ENCODE data around the gene CUEDC2.

Gene CUEDC2

DNA sequence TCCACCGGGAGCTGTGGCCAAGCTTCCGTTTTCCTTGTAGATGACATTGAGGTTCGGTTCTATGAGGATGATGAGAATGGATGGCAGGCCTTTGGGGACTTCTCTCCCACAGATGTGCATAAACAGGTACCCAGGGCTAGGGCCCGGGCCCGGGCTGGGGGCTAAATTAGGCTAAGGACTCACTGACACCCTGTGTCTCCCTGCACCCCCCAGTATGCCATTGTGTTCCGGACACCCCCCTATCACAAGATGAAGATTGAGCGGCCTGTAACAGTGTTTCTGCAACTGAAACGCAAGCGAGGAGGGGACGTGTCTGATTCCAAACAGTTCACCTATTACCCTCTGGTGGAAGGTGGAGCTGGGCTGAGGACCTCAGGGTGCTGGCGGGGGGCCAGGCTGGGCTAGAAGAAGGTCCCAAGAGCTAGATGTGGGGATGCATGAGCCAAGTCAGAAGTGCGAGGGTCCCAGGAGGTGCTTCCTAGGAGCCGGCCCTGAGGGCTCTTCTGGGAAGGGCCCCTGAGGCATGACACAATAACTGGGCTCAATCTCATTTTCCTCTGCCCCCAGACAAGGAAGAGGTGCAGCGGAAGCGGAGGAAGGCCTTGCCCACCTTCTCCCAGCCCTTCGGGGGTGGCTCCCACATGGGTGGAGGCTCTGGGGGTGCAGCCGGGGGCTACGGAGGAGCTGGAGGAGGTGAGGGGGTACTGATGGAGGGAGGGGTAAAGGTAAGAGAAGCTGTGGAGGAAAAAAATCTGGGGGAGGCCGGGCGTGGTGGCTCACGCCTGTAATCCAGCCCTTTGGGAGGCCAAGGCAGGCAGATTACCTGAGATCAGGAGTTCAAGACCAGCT is 34.0 kb downstream of the CUEDC2 start:
- Histone ChIP-seq H3K4me3 (ENCODE audit: low read length) (peak overlapping the region; percentile 76), H3K4me1 (ENCODE audit: control insufficient read depth, insufficient read depth, low read length) (peaks cover 26% of the 10 kb centered on the region), H3K36me3 (ENCODE audit: insufficient read depth, low read length) (peaks cover 26% of the 10 kb centered on the region), H3K27me3 (ENCODE audit: control insufficient read depth, insufficient read depth, low read length) (no peaks in the 10 kb centered on the region), H3K9me3 (replicated peaks; ENCODE audit: low read length) (no peaks in the 10 kb centered on the region), H3K4me2 (ENCODE audit: low read length) (peak overlapping the region; percentile 93), H3K9ac (ENCODE audit: low read depth, low read length) (no peak overlapping the region)

DNA sequence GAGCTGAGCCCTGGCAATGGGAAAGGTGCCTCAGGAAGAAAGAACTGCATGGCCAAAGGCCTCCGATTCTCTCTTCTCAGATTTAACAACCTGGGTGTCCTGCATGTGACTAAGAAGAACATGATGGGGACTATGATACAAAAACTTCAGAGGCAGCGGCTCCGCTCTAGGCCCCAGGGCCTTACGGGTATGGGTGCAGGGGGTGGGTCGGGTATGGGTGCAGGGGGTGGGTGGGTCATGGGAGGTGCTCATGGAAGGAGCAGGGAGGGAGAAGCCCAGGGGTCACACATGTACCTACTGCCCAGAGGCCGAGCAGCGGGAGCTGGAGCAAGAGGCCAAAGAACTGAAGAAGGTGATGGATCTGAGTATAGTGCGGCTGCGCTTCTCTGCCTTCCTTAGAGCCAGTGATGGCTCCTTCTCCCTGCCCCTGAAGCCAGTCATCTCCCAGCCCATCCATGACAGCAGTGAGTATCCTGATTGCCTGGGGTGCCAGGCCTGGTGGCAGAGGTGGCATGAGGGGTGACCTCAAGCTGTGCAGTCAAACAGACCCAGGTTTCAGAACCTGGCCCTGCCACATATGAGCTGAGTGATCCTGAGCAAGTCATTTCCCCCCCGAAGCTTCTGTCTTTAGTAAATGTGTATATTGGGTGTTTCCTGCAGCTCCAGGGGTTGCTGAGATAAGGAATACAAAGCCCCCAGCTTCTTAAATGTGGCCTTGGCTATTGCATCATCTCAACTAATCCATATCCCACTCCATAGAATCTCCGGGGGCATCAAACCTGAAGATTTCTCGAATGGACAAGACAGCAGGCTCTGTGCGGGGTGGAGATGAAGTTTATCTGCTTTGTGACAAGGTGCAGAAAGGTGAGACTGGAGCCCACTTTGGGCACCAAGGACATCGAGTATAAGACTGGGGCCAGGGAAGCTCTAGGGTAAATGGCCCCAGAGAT is 34.9 kb downstream of the CUEDC2 start:
- Histone ChIP-seq H3K9me3 (replicated peaks; ENCODE audit: low read length) (no peaks in the 10 kb centered on the region), H3K4me2 (ENCODE audit: low read length) (no peak overlapping the region), H3K36me3 (ENCODE audit: insufficient read depth, low read length) (peaks cover 26% of the 10 kb centered on the region), H3K9ac (ENCODE audit: low read depth, low read length) (no peak overlapping the region), H3K4me1 (ENCODE audit: control insufficient read depth, insufficient read depth, low read length) (peaks cover 26% of the 10 kb centered on the region), H3K27me3 (ENCODE audit: control insufficient read depth, insufficient read depth, low read length) (no peaks in the 10 kb centered on the region), H3K4me3 (ENCODE audit: low read length) (no peak overlapping the region)

DNA sequence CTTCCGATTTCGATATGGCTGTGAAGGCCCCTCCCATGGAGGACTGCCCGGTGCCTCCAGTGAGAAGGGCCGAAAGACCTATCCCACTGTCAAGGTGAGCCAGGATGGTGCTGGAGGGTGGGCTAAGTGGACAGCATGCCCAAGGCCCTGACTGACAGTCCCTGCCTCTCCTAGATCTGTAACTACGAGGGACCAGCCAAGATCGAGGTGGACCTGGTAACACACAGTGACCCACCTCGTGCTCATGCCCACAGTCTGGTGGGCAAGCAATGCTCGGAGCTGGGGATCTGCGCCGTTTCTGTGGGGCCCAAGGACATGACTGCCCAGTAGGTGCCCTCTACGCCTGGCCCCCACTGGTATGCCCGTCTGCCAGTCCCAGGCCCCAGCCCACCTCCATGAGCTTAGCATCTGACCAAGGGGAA is 35.6 kb downstream of the CUEDC2 start:
- Histone ChIP-seq H3K9ac (ENCODE audit: low read depth, low read length) (peak overlapping the region; percentile 84), H3K27me3 (ENCODE audit: control insufficient read depth, insufficient read depth, low read length) (no peaks in the 10 kb centered on the region), H3K4me3 (ENCODE audit: low read length) (peak overlapping the region; percentile 85), H3K4me2 (ENCODE audit: low read length) (peak overlapping the region; percentile 100), H3K9me3 (replicated peaks; ENCODE audit: low read length) (no peaks in the 10 kb centered on the region), H3K36me3 (ENCODE audit: insufficient read depth, low read length) (peaks cover 22% of the 10 kb centered on the region), H3K4me1 (ENCODE audit: control insufficient read depth, insufficient read depth, low read length) (peaks cover 23% of the 10 kb centered on the region)

DNA sequence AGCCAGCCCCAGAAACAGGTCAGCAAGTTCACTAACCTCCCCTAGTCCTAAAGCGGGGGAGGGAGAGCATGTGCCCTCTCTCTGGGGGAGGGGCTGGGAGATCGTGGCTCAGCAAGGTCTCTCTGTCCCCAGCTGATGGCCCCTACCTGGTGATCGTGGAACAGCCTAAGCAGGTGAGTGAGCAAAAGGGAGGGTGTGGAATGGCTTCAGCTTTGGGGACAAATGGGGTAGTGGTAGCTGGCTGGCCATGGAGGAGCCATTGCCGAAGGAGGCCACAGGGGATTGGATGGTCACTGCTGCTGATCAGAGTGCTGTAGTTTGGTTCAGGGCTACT is 36.1 kb downstream of the CUEDC2 start:
- Histone ChIP-seq H3K4me1 (ENCODE audit: control insufficient read depth, insufficient read depth, low read length) (peaks cover 20% of the 10 kb centered on the region), H3K9me3 (replicated peaks; ENCODE audit: low read length) (no peaks in the 10 kb centered on the region), H3K4me2 (ENCODE audit: low read length) (peak overlapping the region; percentile 100), H3K9ac (ENCODE audit: low read depth, low read length) (peak overlapping the region; percentile 84), H3K4me3 (ENCODE audit: low read length) (peak overlapping the region; percentile 85), H3K36me3 (ENCODE audit: insufficient read depth, low read length) (peaks cover 18% of the 10 kb centered on the region), H3K27me3 (ENCODE audit: control insufficient read depth, insufficient read depth, low read length) (no peaks in the 10 kb centered on the region)

DNA sequence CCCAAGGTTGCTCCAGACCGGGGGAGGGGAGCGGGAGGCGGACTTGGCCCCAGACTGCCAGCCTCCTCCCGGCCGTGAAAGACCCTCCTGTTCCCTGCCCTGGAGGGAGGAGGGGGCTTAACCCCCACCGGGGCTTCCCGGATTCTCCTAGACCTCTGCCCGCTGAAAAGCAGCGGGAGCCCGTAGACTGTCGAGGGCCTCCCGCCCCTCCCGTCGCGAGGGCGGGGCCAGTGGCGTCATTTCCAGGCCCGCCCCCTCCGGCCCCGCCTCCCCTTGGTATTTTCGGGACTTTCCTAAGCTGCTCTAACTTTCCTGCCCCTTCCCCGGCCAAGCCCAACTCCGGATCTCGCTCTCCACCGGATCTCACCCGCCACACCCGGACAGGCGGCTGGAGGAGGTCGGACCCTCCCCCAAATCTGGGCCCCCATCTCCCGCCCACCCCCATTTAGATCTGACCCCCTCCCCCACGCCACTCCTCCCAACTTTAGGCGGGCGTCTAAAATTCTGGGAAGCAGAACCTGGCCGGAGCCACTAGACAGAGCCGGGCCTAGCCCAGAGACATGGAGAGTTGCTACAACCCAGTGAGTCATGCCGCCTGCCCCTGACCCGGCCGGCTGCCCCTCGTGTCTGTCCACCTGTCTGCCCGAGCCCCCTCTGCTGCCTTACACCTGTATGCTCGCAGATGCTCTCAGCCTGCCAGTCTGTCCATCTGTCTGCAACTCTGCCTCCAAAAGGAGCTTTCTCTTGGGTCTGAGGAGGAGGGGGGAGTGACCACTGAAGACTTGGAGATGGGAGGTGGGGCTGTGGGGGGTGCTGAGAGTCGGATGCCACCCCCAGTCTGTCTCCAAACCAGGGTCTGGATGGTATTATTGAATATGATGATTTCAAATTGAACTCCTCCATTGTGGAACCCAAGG is 36.7 kb downstream of the CUEDC2 start, which contains the start of gene NFKB2:
NFKB2 (plus strand) TSS at position 306 of the 917 bp plus-strand sequence; CDS start at position 561, 255 bp downstream.
- H3K36me3 ChIP-seq (ENCODE audit: insufficient read depth, low read length) = peaks cover 13% of the 10 kb centered on the region
- H3K4me2 ChIP-seq (ENCODE audit: low read length) = peak within 1 kb of the TSS; percentile 100
- H3K27me3 ChIP-seq (ENCODE audit: control insufficient read depth, insufficient read depth, low read length) = no peaks in the 10 kb centered on the region
- no peaks in the 10 kb centered on the region for H3K9me3 ChIP-seq (replicated peaks; ENCODE audit: low read length)
- H3K4me1 ChIP-seq (ENCODE audit: control insufficient read depth, insufficient read depth, low read length) = peaks cover 20% of the 10 kb centered on the region
- peak within 1 kb of the TSS; percentile 85 for H3K4me3 ChIP-seq (ENCODE audit: low read length)
- peak within 1 kb of the TSS; percentile 84 for H3K9ac ChIP-seq (ENCODE audit: low read depth, low read length)

DNA sequence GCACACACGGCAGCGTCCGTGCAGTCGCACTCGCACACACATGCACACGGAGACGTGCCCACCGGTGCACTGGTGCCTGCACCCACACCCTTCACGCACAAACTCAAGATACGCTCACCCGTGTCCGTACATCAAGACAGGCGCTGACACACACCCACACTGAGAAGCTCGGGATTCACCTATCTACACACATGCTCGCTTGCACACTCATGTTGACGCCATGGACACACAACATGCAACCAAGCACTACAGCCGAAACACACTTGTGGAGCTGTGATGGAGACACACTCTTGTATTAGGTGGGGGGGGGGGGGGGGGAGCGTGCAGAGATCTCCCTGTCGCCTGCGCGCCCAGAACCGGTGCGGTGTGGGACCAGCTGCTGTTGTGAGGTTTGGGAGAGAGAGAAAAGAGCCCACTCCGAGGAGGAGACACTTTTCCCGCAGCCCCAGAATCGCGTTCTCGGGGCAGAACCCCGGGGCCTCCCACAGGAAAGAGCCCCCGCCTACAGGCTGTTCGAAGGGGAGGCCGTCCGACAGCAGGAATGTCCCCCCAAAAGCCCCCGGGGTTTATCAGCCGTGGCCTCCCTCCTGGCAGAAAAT is 37.5 kb downstream of the CUEDC2 start:
- Histone ChIP-seq H3K4me1 (ENCODE audit: control insufficient read depth, insufficient read depth, low read length) (peaks cover 19% of the 10 kb centered on the region), H3K27me3 (ENCODE audit: control insufficient read depth, insufficient read depth, low read length) (no peaks in the 10 kb centered on the region), H3K4me2 (ENCODE audit: low read length) (peak overlapping the region; percentile 100), H3K9ac (ENCODE audit: low read depth, low read length) (peak overlapping the region; percentile 84), H3K36me3 (ENCODE audit: insufficient read depth, low read length) (peaks cover 7% of the 10 kb centered on the region), H3K4me3 (ENCODE audit: low read length) (peak overlapping the region; percentile 85), H3K9me3 (replicated peaks; ENCODE audit: low read length) (no peaks in the 10 kb centered on the region)

DNA sequence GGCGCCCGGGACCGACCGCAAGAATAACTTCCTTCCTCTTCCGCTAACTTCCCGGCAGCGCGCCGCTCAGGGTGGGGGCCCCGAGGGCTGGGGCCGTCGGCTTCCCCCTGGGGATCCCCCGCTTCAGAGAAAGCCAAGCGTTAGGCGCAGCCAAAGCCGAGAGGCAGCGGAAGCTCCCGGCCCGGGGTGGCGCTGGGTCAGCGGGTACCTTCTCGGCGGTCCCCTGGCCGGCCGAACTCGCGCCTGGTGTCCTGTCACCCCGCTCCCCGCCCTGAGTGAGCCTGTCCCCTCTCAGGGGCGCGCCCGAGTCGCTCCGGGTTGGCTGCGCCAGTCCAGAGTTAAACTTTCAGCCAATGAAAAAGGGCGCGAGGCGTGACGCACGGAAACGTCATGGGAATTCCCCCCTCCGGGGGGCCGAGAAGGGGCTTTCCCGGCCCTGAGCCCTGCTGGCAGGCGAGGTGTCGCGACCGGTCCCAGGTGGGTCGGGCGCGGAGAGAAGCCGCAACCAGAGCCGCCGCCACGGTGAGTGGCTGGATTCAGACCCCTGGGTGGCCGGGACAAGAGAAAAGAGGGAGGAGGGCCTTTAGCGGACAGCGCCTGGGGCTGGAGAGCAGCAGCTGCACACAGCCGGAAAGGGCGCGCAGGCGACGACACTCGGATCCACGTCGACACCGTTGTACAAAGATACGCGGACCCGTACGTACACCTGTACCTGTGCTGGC is 38.1 kb downstream of the CUEDC2 start:
- Histone ChIP-seq H3K4me1 (ENCODE audit: control insufficient read depth, insufficient read depth, low read length) (peaks cover 14% of the 10 kb centered on the region), H3K4me2 (ENCODE audit: low read length) (peak overlapping the region; percentile 100), H3K36me3 (ENCODE audit: insufficient read depth, low read length) (peaks cover 7% of the 10 kb centered on the region), H3K9me3 (replicated peaks; ENCODE audit: low read length) (no peaks in the 10 kb centered on the region), H3K9ac (ENCODE audit: low read depth, low read length) (peak overlapping the region; percentile 84), H3K4me3 (ENCODE audit: low read length) (peak overlapping the region; percentile 85), H3K27me3 (ENCODE audit: control insufficient read depth, insufficient read depth, low read length) (no peaks in the 10 kb centered on the region)

DNA sequence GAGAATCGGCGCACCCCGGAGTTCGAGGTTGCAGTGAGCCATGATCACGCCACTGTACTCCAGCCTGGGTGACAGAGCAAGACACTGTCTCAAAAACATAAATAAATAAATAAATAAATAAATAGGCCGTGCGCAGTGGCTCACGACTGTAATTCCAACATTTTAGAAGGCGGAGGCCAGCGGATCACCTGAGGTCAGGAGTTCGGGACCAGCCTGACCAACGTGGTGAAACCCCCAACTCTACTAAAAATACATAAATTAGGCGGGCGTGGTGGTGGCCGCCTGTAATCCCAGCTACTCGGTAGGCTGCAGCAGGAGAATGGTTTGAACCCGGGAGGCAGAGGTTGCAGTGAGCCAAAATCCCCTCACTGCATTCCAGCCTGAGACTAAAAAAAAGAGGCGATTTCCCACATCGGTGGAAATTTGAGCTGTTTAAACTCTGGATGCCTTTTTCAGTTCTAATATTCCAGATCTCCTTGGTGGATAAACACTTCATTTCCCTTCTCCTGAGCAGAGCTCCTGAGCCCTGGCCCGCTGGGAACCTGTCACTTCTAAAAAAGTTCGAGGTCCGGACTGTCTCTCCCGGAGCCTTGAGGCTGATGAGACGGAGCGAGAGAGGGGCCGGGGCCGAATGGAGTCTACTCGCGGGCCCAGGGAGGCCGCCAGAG is 38.8 kb downstream of the CUEDC2 start:
- H3K4me3 ChIP-seq (ENCODE audit: low read length) = peak overlapping the region; percentile 85
- H3K9ac ChIP-seq (ENCODE audit: low read depth, low read length) = peak overlapping the region; percentile 84
- H3K27me3 ChIP-seq (ENCODE audit: control insufficient read depth, insufficient read depth, low read length) = no peaks in the 10 kb centered on the region
- peak overlapping the region; percentile 100 for H3K4me2 ChIP-seq (ENCODE audit: low read length)
- H3K4me1 ChIP-seq (ENCODE audit: control insufficient read depth, insufficient read depth, low read length) = peaks cover 12% of the 10 kb centered on the region
- H3K9me3 ChIP-seq (replicated peaks; ENCODE audit: low read length) = no peaks in the 10 kb centered on the region
- peaks cover 7% of the 10 kb centered on the region for H3K36me3 ChIP-seq (ENCODE audit: insufficient read depth, low read length)

DNA sequence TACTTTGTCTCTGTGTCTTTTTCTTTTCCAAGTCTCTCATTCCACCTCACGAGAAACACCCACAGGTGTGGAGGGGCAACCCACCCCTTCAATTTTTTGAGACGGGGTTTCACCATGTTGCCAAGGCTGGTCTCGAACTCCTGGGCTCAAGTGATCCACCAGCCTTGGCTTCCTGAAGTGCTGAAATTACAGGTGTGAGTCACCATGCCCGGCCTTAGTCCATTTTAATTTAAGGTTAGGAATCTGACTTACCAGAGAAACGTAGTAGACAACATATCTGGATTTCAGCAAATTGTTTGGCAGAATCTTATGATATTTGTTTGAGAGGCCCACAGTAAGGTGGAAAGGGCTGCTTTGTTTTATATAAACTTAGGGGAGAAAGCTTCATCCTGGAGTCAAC is 40.1 kb downstream of the CUEDC2 start:
- Histone ChIP-seq H3K9ac (ENCODE audit: low read depth, low read length) (no peak overlapping the region), H3K36me3 (ENCODE audit: insufficient read depth, low read length) (no peaks in the 10 kb centered on the region), H3K4me2 (ENCODE audit: low read length) (no peak overlapping the region), H3K27me3 (ENCODE audit: control insufficient read depth, insufficient read depth, low read length) (no peaks in the 10 kb centered on the region), H3K4me1 (ENCODE audit: control insufficient read depth, insufficient read depth, low read length) (peaks cover 12% of the 10 kb centered on the region), H3K9me3 (replicated peaks; ENCODE audit: low read length) (no peaks in the 10 kb centered on the region), H3K4me3 (ENCODE audit: low read length) (no peak overlapping the region)

DNA sequence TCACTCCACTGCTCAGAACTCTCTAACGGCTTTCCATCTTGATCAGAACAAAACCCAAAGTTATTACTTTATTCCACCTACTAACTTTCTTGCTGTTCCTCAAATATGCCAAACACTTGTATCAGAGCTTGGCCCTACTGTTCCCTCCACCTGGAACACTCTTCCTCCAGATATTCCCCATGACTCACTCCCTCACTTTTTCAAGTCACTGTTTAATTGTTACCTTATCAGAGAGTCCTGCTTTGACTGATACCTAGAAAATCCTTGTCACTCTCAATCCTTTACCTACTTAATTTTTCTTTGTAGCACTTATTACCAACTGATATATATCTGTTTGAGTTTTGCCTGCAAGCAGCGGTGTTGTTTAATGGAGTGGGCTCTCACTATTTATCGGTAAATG is 42.5 kb downstream of the CUEDC2 start:
- Histone ChIP-seq H3K9me3 (replicated peaks; ENCODE audit: low read length) (no peaks in the 10 kb centered on the region), H3K4me2 (ENCODE audit: low read length) (no peak overlapping the region), H3K36me3 (ENCODE audit: insufficient read depth, low read length) (no peaks in the 10 kb centered on the region), H3K4me3 (ENCODE audit: low read length) (no peak overlapping the region), H3K9ac (ENCODE audit: low read depth, low read length) (no peak overlapping the region), H3K4me1 (ENCODE audit: control insufficient read depth, insufficient read depth, low read length) (peaks cover 4% of the 10 kb centered on the region), H3K27me3 (ENCODE audit: control insufficient read depth, insufficient read depth, low read length) (no peaks in the 10 kb centered on the region)
